GM12878 (cell line): ENCODE results near the gene FFAR3. TPM values are rescaled to one million over a fixed set of nuclear protein-coding genes. Genes with fewer than 3 reads are reported as not detected.

Experiments
- ATAC-seq: fragments of 200-7000 bp; cut with Tn5 transposase; 3 replicates; pipeline ENCODE4 v1.9.1; 2020; ENCODE audit warnings: mild to moderate bottlenecking, moderate library complexity
- BruUV-seq: library from RNA; stranded (reverse); fragments of 400-500 nt; replicated peaks from 2 replicates; lab custom pipeline; 2021; lab: Mats Ljungman, UMichigan
- CTCF ChIA-PET: fragments of 300-600 bp; sonication (Branson Sonifier 250); formaldehyde crosslinking; extraction: SDS; loops from one replicate; lab custom pipeline; 2021; ENCODE audit warnings: inconsistent platforms; lab: Yijun Ruan, JAX
- POLR2A ChIA-PET: fragments of 350-600 bp; formaldehyde crosslinking; extraction: SDS; loops from one replicate; lab custom pipeline; 2021; ENCODE audit warnings: inconsistent platforms; lab: Charles Lee
- RAD21 ChIA-PET: fragments of 300-600 bp; sonication (Branson Sonifier 250); formaldehyde crosslinking; loops from one replicate; lab custom pipeline; 2023; ENCODE audit warnings: antibody characterized with exemption; ENCODE audit not compliant: unreplicated experiment; lab: Charles Lee
- SMC1A ChIA-PET: fragments of 300-600 bp; sonication (Branson Sonifier 250); formaldehyde crosslinking; loops from one replicate; lab custom pipeline; 2023; ENCODE audit not compliant: unreplicated experiment, uncharacterized antibody; lab: Charles Lee
- DNase-seq: peaks from one replicate; pipeline ENCODE4 v3.0.0-alpha.2; 2011; ENCODE audit warnings: low read depth, low spot score
- FAIRE-seq: peaks from 3 replicates; lab custom pipeline; 2011; peaks lifted over from hg19 to GRCh38; lab: Jason Lieb, UNC
- H2AFZ ChIP-seq: 2 replicates; pipeline ENCODE4 v1.6.0; 2011; ENCODE audit warnings: low read depth, low read length, control low read depth; ENCODE audit not compliant: control insufficient read depth
- H3K27ac ChIP-seq: 2 replicates; pipeline ENCODE4 v1.5.1; 2011; ENCODE audit warnings: control low read depth; ENCODE audit not compliant: control insufficient read depth, insufficient read depth
- H3K27me3 ChIP-seq, 2 experiments: replicated peaks in 1 of 2; 2 replicates each; pipeline versions ENCODE4 v1.6.0 to v1.6.1; 2011; ENCODE audit warnings: low read length in 1 of 2; ENCODE audit not compliant: control insufficient read depth in 2 of 2, insufficient read depth in 2 of 2
- H3K36me3 ChIP-seq, 2 experiments: 2 replicates each; pipeline ENCODE4 v1.5.1; 2011; ENCODE audit warnings: low read length in 1 of 2; ENCODE audit not compliant: control insufficient read depth in 2 of 2, insufficient read depth in 2 of 2
- H3K4me1 ChIP-seq: 2 replicates; pipeline ENCODE4 v1.6.1; 2011; ENCODE audit warnings: mild to moderate bottlenecking, low read length, moderate library complexity, mixed read lengths; ENCODE audit not compliant: control insufficient read depth, insufficient read depth
- H3K4me2 ChIP-seq: 2 replicates; pipeline ENCODE4 v1.6.0; 2011; ENCODE audit warnings: control low read depth; ENCODE audit not compliant: control insufficient read depth, insufficient read depth
- H3K4me3 ChIP-seq: fragments of 200-600 bp; sonication (generic); 2 replicates; pipeline ENCODE4 v1.5.1; 2016
- H3K79me2 ChIP-seq: 2 replicates; pipeline ENCODE4 v1.6.0; 2011; ENCODE audit warnings: low read length; ENCODE audit not compliant: control insufficient read depth, insufficient read depth
- H3K9ac ChIP-seq: 2 replicates; pipeline ENCODE4 v1.8.0; 2011; ENCODE audit warnings: low read length, control low read depth, mixed read lengths; ENCODE audit not compliant: control insufficient read depth, insufficient read depth
- H3K9me3 ChIP-seq: replicated peaks from 3 replicates; pipeline ENCODE4 v1.5.1; 2011; ENCODE audit warnings: mild to moderate bottlenecking, low read length; ENCODE audit not compliant: control insufficient read depth, insufficient read depth
- H4K20me1 ChIP-seq: 2 replicates; pipeline ENCODE4 v1.6.0; 2011; ENCODE audit not compliant: control insufficient read depth, insufficient read depth
- BACH1 ChIP-seq: fragments of 450-650 bp; IDR thresholded peaks from 2 replicates; pipeline ENCODE4 v1.6.1; 2017; ENCODE audit warnings: mild to moderate bottlenecking, borderline replicate concordance
- BHLHE40 ChIP-seq, 2 experiments: fragments of 450-650 bp in 1 of 2; IDR thresholded peaks; 2 replicates each; pipeline ENCODE4 v1.6.1; 2011 to 2017; ENCODE audit warnings: low read depth in 2 of 2, borderline replicate concordance in 1 of 2, improper control_type of control experiment in 1 of 2, low read length in 1 of 2, mild to moderate bottlenecking in 1 of 2
- CTCF ChIP-seq, 3 experiments: IDR thresholded peaks in 2 of 3; conservative IDR thresholded peaks in 1 of 3; 2 replicates each; pipeline ENCODE4 v1.5.1; 2011; ENCODE audit warnings: low read depth in 3 of 3, low read length in 3 of 3, mild to moderate bottlenecking in 3 of 3, control low read depth in 2 of 3, moderate library complexity in 2 of 3, inconsistent platforms in 1 of 3, mixed read lengths in 1 of 3; ENCODE audit not compliant: control insufficient read depth in 2 of 3, insufficient read depth in 1 of 3; ENCODE audit errors: extremely low read depth in 1 of 3
- E2F8 ChIP-seq: fragments of 450-650 bp; IDR thresholded peaks from 2 replicates; pipeline ENCODE4 v1.6.1; 2018; ENCODE audit warnings: mild to moderate bottlenecking, low read depth, moderate library complexity; ENCODE audit not compliant: partially characterized antibody
- GATAD2B ChIP-seq: fragments of 450-650 bp; conservative IDR thresholded peaks from 2 replicates; pipeline ENCODE4 v1.6.1; 2017; ENCODE audit warnings: low read depth, mild to moderate bottlenecking, moderate library complexity
- IRF4 ChIP-seq: IDR thresholded peaks from 2 replicates; pipeline ENCODE4 v1.6.1; 2011; ENCODE audit warnings: low read depth, low read length
- JUNB ChIP-seq: IDR thresholded peaks from 2 replicates; pipeline ENCODE4 v1.6.1; 2016; ENCODE audit warnings: antibody characterized with exemption, mild to moderate bottlenecking
- LARP7 ChIP-seq: fragments of 450-650 bp; IDR thresholded peaks from 2 replicates; pipeline ENCODE4 v1.6.1; 2017; ENCODE audit warnings: mild to moderate bottlenecking
- SMARCA5 ChIP-seq: fragments of 450-650 bp; IDR thresholded peaks from 2 replicates; pipeline ENCODE4 v1.6.1; 2017; ENCODE audit warnings: mild to moderate bottlenecking
- TAF1 ChIP-seq: IDR thresholded peaks from 2 replicates; pipeline ENCODE4 v1.6.1; 2011; ENCODE audit warnings: mild to moderate bottlenecking, low read depth, low read length, borderline replicate concordance
- WGBS: methylation state at CpG from one replicate; pipeline ENCODE4 v1.1.6; 2016; ENCODE audit warnings: low lambda C conversion rate; ENCODE audit not compliant: insufficient replicate concordance, insufficient coverage; ENCODE audit errors: missing lambda C conversion rate; 5-methylcytosine and 5-hydroxymethylcytosine counted together
- in situ Hi-C: fragments of 300-500 bp; cut with MboI; formaldehyde crosslinking; loops from 9 replicates; pipeline ENCODE4 v1.14.3; 2018; ENCODE audit warnings: mixed read lengths
- intact Hi-C: fragments of 100-400 bp; cut with micrococcal nuclease; formaldehyde crosslinking; loops from one replicate; pipeline ENCODE4 v1.14.2; 2022; ENCODE audit not compliant: unreplicated experiment
- polyA plus RNA-seq, 11 experiments: library from polyadenylated mRNA; depleted of rRNA in 4 of 11; unstranded in 6 of 11; stranded (reverse) in 5 of 11; fragments of >200 nt; fragmentation: Nextera tagmentation in 4 of 11; fragmentation: Illumina TruSeq in 1 of 11; extraction: Ambion mirVana in 4 of 11; extraction: Trizol in 1 of 11; gene quantifications; 1 replicate in 1 of 11; 2 replicates in 10 of 11; pipeline versions ENCODE4 v1.2.1 to v1.2.3, GENCODE V29; 2011 to 2016; ENCODE audit warnings: inconsistent platforms in 2 of 11, missing spikeins in 2 of 11, low read depth in 1 of 11
- total RNA-seq, 4 experiments: library from RNA; depleted of rRNA in 3 of 4; stranded (reverse); fragments of >200 nt in 3 of 4; fragmentation: Illumina TruSeq in 1 of 4; extraction: Trizol in 1 of 4; gene quantifications; 2 replicates each; pipeline versions ENCODE4 v1.2.1 to v1.2.3, GENCODE V29; 2013 to 2021
- TF ChIP-seq, protein P1 (sequence below): fragments of 450-650 bp; conservative IDR thresholded peaks from 2 replicates; pipeline ENCODE4 v1.6.1; 2017; ENCODE audit warnings: mild to moderate bottlenecking, moderate library complexity
- TF ChIP-seq, protein P2 (sequence below): fragments of 450-650 bp; IDR thresholded peaks from 2 replicates; pipeline ENCODE4 v1.6.1; 2017; ENCODE audit warnings: antibody characterized with exemption, mild to moderate bottlenecking, moderate library complexity

Gene FFAR3
- total and polyA plus RNA-seq, 10 of the 15 experiments (the other 5 are each of a cell fraction or from before 2014, with no cell fraction given): 0.15 to 0.18 TPM; not detected in 8

GRCh38 chr19:35334144-35334753 is 24.0 kb upstream of the FFAR3 start:
- BruUV-seq: TSS peak; percentile 93
- SMC1A ChIA-PET: interaction anchor here (0.9 to 9.8 kb wide), 16 partner anchors 8 to 161 kb away, joined by 3 to 152 read pairs (median 7); partner anchors contain the start of gene FFAR1
- Histone ChIP-seq H3K36me3 (peaks cover 11 to 12% of the 10 kb centered on the region in 2 experiments; a peak in 3 of 4 replicates), H3K4me1 (peaks cover 51% of the 10 kb centered on the region), H3K79me2 (peaks cover 69% of the 10 kb centered on the region), H3K27ac (peak overlapping the region; percentile 93), H3K9me3 (no peaks in the 10 kb centered on the region), H3K4me2 (peak overlapping the region; percentile 97), H3K4me3 (peak overlapping the region; percentile 72), H2AFZ (no peak overlapping the region), H3K9ac (peak overlapping the region; percentile 82), H3K27me3 (no peaks in the 10 kb centered on the region), H4K20me1 (no peaks in the 10 kb centered on the region)
- 11% methylated on average over 10 of the region's 10 CpGs for WGBS
- in situ Hi-C loops (loop anchor here (10.0 kb wide), 1 partner anchor 571 kb away; the partner anchor contains the start of genes HCST, NFKBID and TYROBP), intact Hi-C loops (no loop called here)
- POLR2A ChIA-PET: interaction anchor here (0.7 to 7.2 kb wide), 18 partner anchors 8 to 276 kb away, joined by 4 to 135 read pairs (median 6); partner anchors contain the start of genes FFAR1 and USF2
- FAIRE-seq (no peak), DNase-seq (no peak), ATAC-seq (peak; percentile 6)
- RAD21 ChIA-PET: interaction anchor here (1.4 to 9.4 kb wide), 11 partner anchors 10 to 128 kb away, joined by 3 to 127 read pairs (median 12); partner anchors contain the start of gene FFAR1
- CTCF ChIA-PET: interaction anchor here (0.6 to 6.5 kb wide), 8 partner anchors 11 to 351 kb away, joined by 3 to 61 read pairs (median 8); partner anchors contain the start of gene FFAR1
- TF ChIP-seq TAF1: 0 out of 2 replicates have a peak, but pooled peaks have one; percentile 10
- peak; percentile 59 for TF ChIP-seq JUNB
- TF ChIP-seq IRF4: peak; percentile 18; the same call in 1 of the 2 replicates
- 0 out of 2 replicates have a peak, but pooled peaks have one; percentile 6 for TF ChIP-seq GATAD2B
- TF ChIP-seq, protein P1, sequence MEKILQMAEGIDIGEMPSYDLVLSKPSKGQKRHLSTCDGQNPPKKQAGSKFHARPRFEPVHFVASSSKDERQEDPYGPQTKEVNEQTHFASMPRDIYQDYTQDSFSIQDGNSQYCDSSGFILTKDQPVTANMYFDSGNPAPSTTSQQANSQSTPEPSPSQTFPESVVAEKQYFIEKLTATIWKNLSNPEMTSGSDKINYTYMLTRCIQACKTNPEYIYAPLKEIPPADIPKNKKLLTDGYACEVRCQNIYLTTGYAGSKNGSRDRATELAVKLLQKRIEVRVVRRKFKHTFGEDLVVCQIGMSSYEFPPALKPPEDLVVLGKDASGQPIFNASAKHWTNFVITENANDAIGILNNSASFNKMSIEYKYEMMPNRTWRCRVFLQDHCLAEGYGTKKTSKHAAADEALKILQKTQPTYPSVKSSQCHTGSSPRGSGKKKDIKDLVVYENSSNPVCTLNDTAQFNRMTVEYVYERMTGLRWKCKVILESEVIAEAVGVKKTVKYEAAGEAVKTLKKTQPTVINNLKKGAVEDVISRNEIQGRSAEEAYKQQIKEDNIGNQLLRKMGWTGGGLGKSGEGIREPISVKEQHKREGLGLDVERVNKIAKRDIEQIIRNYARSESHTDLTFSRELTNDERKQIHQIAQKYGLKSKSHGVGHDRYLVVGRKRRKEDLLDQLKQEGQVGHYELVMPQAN: 0 out of 2 replicates have a peak, but pooled peaks have one; percentile 9
- TF ChIP-seq CTCF (IDR thresholded peaks at IDR 0.05 in 2 of 3, conservative IDR thresholded peaks at IDR 0.05 in 1 of 3; ENCODE audit: control insufficient read depth in 2 of 3, extremely low read depth in 1 of 3, insufficient read depth in 1 of 3, low read depth in 3 of 3, low read length in 3 of 3): no peak
- TF ChIP-seq, protein P2, sequence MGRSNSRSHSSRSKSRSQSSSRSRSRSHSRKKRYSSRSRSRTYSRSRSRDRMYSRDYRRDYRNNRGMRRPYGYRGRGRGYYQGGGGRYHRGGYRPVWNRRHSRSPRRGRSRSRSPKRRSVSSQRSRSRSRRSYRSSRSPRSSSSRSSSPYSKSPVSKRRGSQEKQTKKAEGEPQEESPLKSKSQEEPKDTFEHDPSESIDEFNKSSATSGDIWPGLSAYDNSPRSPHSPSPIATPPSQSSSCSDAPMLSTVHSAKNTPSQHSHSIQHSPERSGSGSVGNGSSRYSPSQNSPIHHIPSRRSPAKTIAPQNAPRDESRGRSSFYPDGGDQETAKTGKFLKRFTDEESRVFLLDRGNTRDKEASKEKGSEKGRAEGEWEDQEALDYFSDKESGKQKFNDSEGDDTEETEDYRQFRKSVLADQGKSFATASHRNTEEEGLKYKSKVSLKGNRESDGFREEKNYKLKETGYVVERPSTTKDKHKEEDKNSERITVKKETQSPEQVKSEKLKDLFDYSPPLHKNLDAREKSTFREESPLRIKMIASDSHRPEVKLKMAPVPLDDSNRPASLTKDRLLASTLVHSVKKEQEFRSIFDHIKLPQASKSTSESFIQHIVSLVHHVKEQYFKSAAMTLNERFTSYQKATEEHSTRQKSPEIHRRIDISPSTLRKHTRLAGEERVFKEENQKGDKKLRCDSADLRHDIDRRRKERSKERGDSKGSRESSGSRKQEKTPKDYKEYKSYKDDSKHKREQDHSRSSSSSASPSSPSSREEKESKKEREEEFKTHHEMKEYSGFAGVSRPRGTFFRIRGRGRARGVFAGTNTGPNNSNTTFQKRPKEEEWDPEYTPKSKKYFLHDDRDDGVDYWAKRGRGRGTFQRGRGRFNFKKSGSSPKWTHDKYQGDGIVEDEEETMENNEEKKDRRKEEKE: no peak
- TF ChIP-seq SMARCA5: peak; percentile 39; the same call in 1 of the 2 replicates
- peak; percentile 32; the same call in 1 of the 2 replicates for TF ChIP-seq BACH1
- TF ChIP-seq E2F8: no peak
- TF ChIP-seq BHLHE40 (IDR thresholded peaks at IDR 0.05; ENCODE audit: borderline replicate concordance in 1 of 2, low read depth in 2 of 2, low read length in 1 of 2): no peak
- TF ChIP-seq LARP7: peak; percentile 76
